RWPE2 (cell line): ENCODE results near the gene GAREM1.

ENCODE experiments used
- ATAC-seq: fragments of 200-7000 bp; cut with Tn5 transposase; 3 replicates; pipeline ENCODE4 v1.9.1; 2021; ENCODE audit warnings: low read depth
- DNase-seq: peaks from one replicate; pipeline ENCODE4 v3.0.0-alpha.2; 2020; ENCODE audit warnings: low spot score
- H3K27ac ChIP-seq: fragments of 450-650 bp; 2 replicates; pipeline ENCODE4 v1.5.1; 2017; ENCODE audit warnings: mild to moderate bottlenecking; ENCODE audit not compliant: poor library complexity, severe bottlenecking
- H3K27me3 ChIP-seq: fragments of 250-450 bp; sonication (Bioruptor Pico); 2 replicates; pipeline ENCODE4 v1.5.1; 2021; ENCODE audit warnings: mild to moderate bottlenecking, moderate library complexity; ENCODE audit not compliant: insufficient read depth, poor library complexity, severe bottlenecking
- H3K36me3 ChIP-seq: fragments of 250-450 bp; sonication (Bioruptor Pico); 2 replicates; pipeline ENCODE4 v1.5.1; 2020; ENCODE audit warnings: low read depth, mild to moderate bottlenecking, moderate library complexity
- H3K4me1 ChIP-seq: fragments of 250-450 bp; sonication (Bioruptor Pico); 2 replicates; pipeline ENCODE4 v1.5.1; 2021; ENCODE audit warnings: mild to moderate bottlenecking, moderate library complexity; ENCODE audit not compliant: insufficient read depth, poor library complexity, severe bottlenecking
- H3K4me3 ChIP-seq: fragments of 250-450 bp; sonication (Bioruptor Pico); 2 replicates; pipeline ENCODE4 v1.5.1; 2021; ENCODE audit warnings: mild to moderate bottlenecking, moderate library complexity; ENCODE audit not compliant: severe bottlenecking
- H3K9me3 ChIP-seq: fragments of 250-450 bp; sonication (Bioruptor Pico); 2 replicates; pipeline ENCODE4 v1.5.1; 2021; ENCODE audit warnings: mild to moderate bottlenecking, moderate library complexity; ENCODE audit not compliant: severe bottlenecking
- CTCF ChIP-seq: fragments of 450-650 bp; IDR thresholded peaks from one replicate; pipeline ENCODE4 v1.5.1; 2017; ENCODE audit warnings: mild to moderate bottlenecking, moderate library complexity; ENCODE audit not compliant: poor library complexity, severe bottlenecking

The GAREM1 gene

GRCh38 chr18:32393407-32393806, 77.3 kb downstream of the GAREM1 start:
- Histone ChIP-seq H3K27ac (no peak overlapping the region), H3K4me3 (no peak overlapping the region), H3K9me3 (no peaks in the 10 kb centered on the region), H3K36me3 (no peaks in the 10 kb centered on the region), H3K27me3 (no peaks in the 10 kb centered on the region), H3K4me1 (peaks cover 7% of the 10 kb centered on the region)
- TF ChIP-seq CTCF: no peak
- DNase-seq: no peak
- ATAC-seq: no peak

- DNase-seq: no peak
Measured at GRCh38 chr18:32391126-32391525, 79.6 kb downstream of the GAREM1 start.

GRCh38 chr18:32389858-32390257, 80.8 kb downstream of the GAREM1 start:
- no peaks in the 10 kb centered on the region for H3K36me3 ChIP-seq
- no peak for TF ChIP-seq CTCF
- H3K9me3 ChIP-seq: no peaks in the 10 kb centered on the region
- H3K27me3 ChIP-seq: no peaks in the 10 kb centered on the region
- ATAC-seq: no peak
- peaks cover 12% of the 10 kb centered on the region for H3K4me1 ChIP-seq
- H3K4me3 ChIP-seq: no peak overlapping the region
- no peak for DNase-seq
- H3K27ac ChIP-seq: no peak overlapping the region

More at GRCh38 chr18:32391126-32391525, 79.6 kb downstream of the GAREM1 start:
- TF ChIP-seq CTCF: no peak
- H3K9me3 ChIP-seq: no peaks in the 10 kb centered on the region
- no peaks in the 10 kb centered on the region for H3K27me3 ChIP-seq
- no peaks in the 10 kb centered on the region for H3K36me3 ChIP-seq
- no peak overlapping the region for H3K27ac ChIP-seq
- no peak for ATAC-seq
- H3K4me1 ChIP-seq: peaks cover 7% of the 10 kb centered on the region
- H3K4me3 ChIP-seq: no peak overlapping the region

- Histone ChIP-seq H3K9me3 (no peaks in the 10 kb centered on the region), H3K4me1 (peaks cover 10% of the 10 kb centered on the region), H3K27ac (no peak overlapping the region), H3K36me3 (no peaks in the 10 kb centered on the region), H3K27me3 (no peaks in the 10 kb centered on the region), H3K4me3 (no peak overlapping the region)
- DNase-seq (no peak), ATAC-seq (no peak)
- TF ChIP-seq CTCF: no peak
Measured at GRCh38 chr18:32389191-32389590, 81.5 kb downstream of the GAREM1 start.

- Histone ChIP-seq H3K4me1 (peaks cover 27% of the 10 kb centered on the region), H3K27me3 (no peaks in the 10 kb centered on the region), H3K27ac (no peak overlapping the region), H3K36me3 (no peaks in the 10 kb centered on the region), H3K9me3 (no peaks in the 10 kb centered on the region), H3K4me3 (no peak overlapping the region)
- no peak for DNase-seq
- TF ChIP-seq CTCF: no peak
- ATAC-seq: no peak
Measured at GRCh38 chr18:32386471-32386870, 84.2 kb downstream of the GAREM1 start.
